A549 treated with RU486 at 1 μM for 4 hours (cell line): ENCODE data around the gene PPP1R37. TPM values are rescaled to one million over a fixed set of nuclear protein-coding genes. Genes with fewer than 3 reads are reported as not detected.

ENCODE experiments used
- total RNA-seq: library from RNA; stranded (reverse); fragments of 200-300 nt; extraction: Qiagen RNA extraction; gene quantifications from 5 replicates; pipeline ENCODE4 v1.2.3, GENCODE V29; 2022; ENCODE audit warnings: low read depth

The PPP1R37 gene
- total RNA-seq: 20.7 to 33.8 TPM (median 30.5 TPM) in 5 replicates

GRCh38 chr19:45092747-45093678 lies at the start of gene PPP1R37:
PPP1R37 (plus strand) TSS chr19:45093179; CDS start chr19:45093326, 147 bp downstream.

GRCh38 chr19:45076029-45076850 lies 16.7 kb upstream of the PPP1R37 start, which contains the start of gene ZNF296:
ZNF296 (minus strand) TSS chr19:45076478; CDS start chr19:45076373, 105 bp downstream.

GRCh38 chr19:45079063-45079910 lies 13.7 kb upstream of the PPP1R37 start, which contains the start of gene GEMIN7:
GEMIN7 (plus strand) TSS chr19:45079260; CDS start chr19:45090115, 10,855 bp downstream.

GRCh38 chr19:45160870-45161737 lies 68.1 kb downstream of the PPP1R37 start, which contains the start of gene NKPD1:
NKPD1 (minus strand) TSS chr19:45160982; CDS start chr19:45160150, 832 bp downstream.

GRCh38 chr19:45177817-45178261 lies 84.9 kb downstream of the PPP1R37 start, which contains the start of gene TRAPPC6A:
TRAPPC6A (minus strand) TSS chr19:45178237; CDS start chr19:45178218, 19 bp downstream.

GRCh38 chr19:45178262-45179071 lies 85.5 kb downstream of the PPP1R37 start, which contains the start of gene BLOC1S3:
BLOC1S3 (plus strand) TSS chr19:45178784; CDS start chr19:45179297, 513 bp downstream.

Other genes starting within 250 kb of the PPP1R37 start
- gene NECTIN2, start 246.9 kb upstream of the PPP1R37 start, total RNA-seq: 74.0 to 90.3 TPM (median 81.2 TPM) in 5 replicates
- gene TOMM40, start 201.9 kb upstream of the PPP1R37 start, total RNA-seq: 191 to 268 TPM (median 252 TPM) in 5 replicates
- 10.9 to 21.6 TPM (median 15.6 TPM) in 5 replicates for gene APOE, start 187.4 kb upstream of the PPP1R37 start, total RNA-seq
- gene APOC1, start 178.6 kb upstream of the PPP1R37 start, total RNA-seq: 102 to 147 TPM (median 119 TPM) in 5 replicates
- not detected in 5 replicates for gene APOC4, start 150.9 kb upstream of the PPP1R37 start, total RNA-seq
- not detected in 5 replicates for gene APOC2, start 147.1 kb upstream of the PPP1R37 start, total RNA-seq
- 128 to 186 TPM (median 177 TPM) in 5 replicates for gene CLPTM1, start 137.8 kb upstream of the PPP1R37 start, total RNA-seq
- 33.4 to 57.6 TPM (median 51.4 TPM) in 5 replicates for gene RELB, start 91.7 kb upstream of the PPP1R37 start, total RNA-seq
- gene CLASRP, start 54.1 kb upstream of the PPP1R37 start, total RNA-seq: 45.2 to 77.0 TPM (median 76.3 TPM) in 5 replicates
- 6.5 to 11.0 TPM (median 10.4 TPM) in 5 replicates for gene ZNF296, start 16.7 kb upstream of the PPP1R37 start, total RNA-seq
- 80.4 to 92.3 TPM (median 84.4 TPM) in 5 replicates for gene GEMIN7, start 13.9 kb upstream of the PPP1R37 start, total RNA-seq
- gene NKPD1, start 67.8 kb downstream of the PPP1R37 start, total RNA-seq: 0.08 to 0.13 TPM (median 0.08 TPM) in 5 replicates
- gene TRAPPC6A, start 85.1 kb downstream of the PPP1R37 start, total RNA-seq: 31.7 to 46.6 TPM (median 38.0 TPM) in 5 replicates
- 10.0 to 18.3 TPM (median 14.8 TPM) in 5 replicates for gene BLOC1S3, start 85.6 kb downstream of the PPP1R37 start, total RNA-seq
- gene EXOC3L2, start 152.2 kb downstream of the PPP1R37 start, total RNA-seq: 0.56 to 1.6 TPM (median 0.98 TPM) in 5 replicates
- 6.0 to 8.1 TPM (median 6.7 TPM) in 5 replicates for gene MARK4, start 158.1 kb downstream of the PPP1R37 start, total RNA-seq
- not detected in 5 replicates for gene CKM, start 229.7 kb downstream of the PPP1R37 start, total RNA-seq
- gene KLC3, start 247.6 kb downstream of the PPP1R37 start, total RNA-seq: 0.51 to 0.74 TPM (median 0.65 TPM) in 5 replicates